Endothelial cell of umbilical vein (primary cell): ENCODE results near the gene TFDP3. TPM values are rescaled to one million over a fixed set of nuclear protein-coding genes. Genes with fewer than 3 reads are reported as not detected.

Experiments used
- BruUV-seq: library from RNA; stranded (reverse); fragments of 400-500 nt; replicated peaks from 2 replicates; lab custom pipeline; 2021; lab: Mats Ljungman, UMichigan
- CTCF ChIA-PET: fragments of 300-600, 350-600 bp; sonication (Branson Sonifier 250); formaldehyde crosslinking; loops from one replicate; lab custom pipeline; 2021; ENCODE audit warnings: antibody characterized with exemption, inconsistent platforms; lab: Charles Lee
- POLR2A ChIA-PET: fragments of 300-600, 350-600 bp; sonication (Branson Sonifier 250); formaldehyde crosslinking; loops from one replicate; lab custom pipeline; 2021; ENCODE audit warnings: antibody characterized with exemption, inconsistent platforms; lab: Charles Lee
- DNase-seq: peaks from one replicate; pipeline ENCODE4 v3.0.0-alpha.2; 2011; ENCODE audit warnings: low read depth, low spot score
- FAIRE-seq: peaks from 2 replicates; lab custom pipeline; 2011; peaks lifted over from hg19 to GRCh38; lab: Jason Lieb, UNC
- H2AFZ ChIP-seq: 2 replicates; pipeline ENCODE4 v1.6.0; 2012; ENCODE audit warnings: low read depth, low read length, control low read depth, inconsistent platforms
- H3K27ac ChIP-seq: 2 replicates; pipeline ENCODE4 v1.5.1; 2011; ENCODE audit warnings: low read depth, mild to moderate bottlenecking, control low read depth, low read length, moderate library complexity; ENCODE audit not compliant: insufficient read depth
- H3K27me3 ChIP-seq, 2 experiments: 2 replicates each; pipeline versions ENCODE4 v1.6.0 to v1.6.1; 2011; ENCODE audit warnings: low read length in 2 of 2, mixed read lengths in 1 of 2; ENCODE audit not compliant: control insufficient read depth in 2 of 2, insufficient read depth in 2 of 2
- H3K36me3 ChIP-seq, 2 experiments: 2 replicates in 1 of 2; 3 replicates in 1 of 2; pipeline ENCODE4 v1.5.1; 2011; ENCODE audit warnings: low read length in 2 of 2, mild to moderate bottlenecking in 1 of 2, moderate library complexity in 1 of 2; ENCODE audit not compliant: control insufficient read depth in 2 of 2, insufficient read depth in 2 of 2; ENCODE audit errors: extremely low read depth in 1 of 2
- H3K4me1 ChIP-seq: 3 replicates; pipeline ENCODE4 v1.5.1; 2011; ENCODE audit warnings: mild to moderate bottlenecking, low read length; ENCODE audit not compliant: control insufficient read depth, insufficient read depth; ENCODE audit errors: extremely low read depth
- H3K4me2 ChIP-seq: 2 replicates; pipeline ENCODE4 v1.6.1; 2011; ENCODE audit warnings: low read length, control low read depth, mixed read lengths; ENCODE audit not compliant: insufficient read depth
- H3K4me3 ChIP-seq, 3 experiments: fragments of 200-600 bp in 1 of 3; sonication (generic), shearing (Covaris generic) in 1 of 3; replicated peaks in 1 of 3; 2 replicates each; pipeline ENCODE4 v1.5.1; 2011 to 2016; ENCODE audit warnings: control low read depth in 3 of 3, low read length in 3 of 3, mild to moderate bottlenecking in 2 of 3, inconsistent platforms in 1 of 3, low read depth in 1 of 3, moderate library complexity in 1 of 3; ENCODE audit not compliant: insufficient read depth in 1 of 3
- H3K79me2 ChIP-seq: 2 replicates; pipeline ENCODE4 v1.6.0; 2012; ENCODE audit warnings: low read length, inconsistent platforms; ENCODE audit not compliant: control insufficient read depth, insufficient read depth
- H3K9ac ChIP-seq: replicated peaks from 2 replicates; pipeline ENCODE3; 2011; ENCODE audit warnings: low read length, control low read depth; ENCODE audit not compliant: insufficient read depth; ENCODE audit errors: extremely low read depth
- H3K9me1 ChIP-seq: replicated peaks from 3 replicates; pipeline ENCODE4 v1.6.0; 2011; ENCODE audit warnings: mild to moderate bottlenecking, low read length; ENCODE audit not compliant: control insufficient read depth, insufficient read depth; ENCODE audit errors: extremely low read depth
- H3K9me3 ChIP-seq: replicated peaks from 2 replicates; pipeline ENCODE4 v1.5.1; 2012; ENCODE audit warnings: low read length, inconsistent platforms; ENCODE audit not compliant: control insufficient read depth, insufficient read depth
- H4K20me1 ChIP-seq: replicated peaks from 2 replicates; pipeline ENCODE3; 2011; ENCODE audit warnings: mild to moderate bottlenecking, low read length; ENCODE audit not compliant: control insufficient read depth, insufficient read depth; ENCODE audit errors: extremely low read depth
- EZH2 ChIP-seq: IDR thresholded peaks from 2 replicates; pipeline ENCODE4 v1.6.1; 2012; ENCODE audit warnings: borderline replicate concordance, low read depth, mild to moderate bottlenecking, moderate library complexity, low read length, inconsistent platforms; ENCODE audit not compliant: severe bottlenecking
- FOS ChIP-seq: IDR thresholded peaks from 2 replicates; pipeline ENCODE4 v1.6.1; 2011; ENCODE audit warnings: mild to moderate bottlenecking, low read length, moderate library complexity, borderline replicate concordance; ENCODE audit not compliant: insufficient read depth
- GATA2 ChIP-seq: IDR thresholded peaks from 2 replicates; pipeline ENCODE4 v1.7.0; 2011; ENCODE audit warnings: low read depth, mild to moderate bottlenecking, moderate library complexity, mixed read lengths, low read length; ENCODE audit not compliant: insufficient read length, insufficient read depth
- JUN ChIP-seq: IDR thresholded peaks from 2 replicates; pipeline ENCODE4 v1.6.1; 2011; ENCODE audit warnings: borderline replicate concordance, low read depth; ENCODE audit not compliant: insufficient read length, insufficient read depth
- MYC ChIP-seq: IDR thresholded peaks from one replicate; pipeline ENCODE4 v1.6.1; 2011; ENCODE audit warnings: mild to moderate bottlenecking, low read depth, low read length
- POLR2A ChIP-seq: IDR thresholded peaks from 2 replicates; pipeline ENCODE4 v1.6.1; 2012; ENCODE audit warnings: low read depth, mild to moderate bottlenecking, control low read depth, low read length
- POLR2AphosphoS5 ChIP-seq: IDR thresholded peaks from 2 replicates; pipeline ENCODE4 v1.6.1; 2012; ENCODE audit warnings: low read depth, mild to moderate bottlenecking, control low read depth, low read length, moderate library complexity; ENCODE audit not compliant: insufficient read depth
- dilution Hi-C: fragments of 300-500 bp; cut with MboI; formaldehyde crosslinking; loops from one replicate; pipeline ENCODE4 v1.15.0; 2019; ENCODE audit warnings: low sequenced_read_pairs; ENCODE audit not compliant: extremely low pct_ligation_motif_present
- intact Hi-C: fragments of 100-400 bp; cut with micrococcal nuclease; formaldehyde crosslinking; loops from one replicate; pipeline ENCODE4 v1.10.0; 2022
- polyA plus RNA-seq, 4 experiments: library from polyadenylated mRNA; depleted of rRNA in 3 of 4; stranded (reverse) in 3 of 4; unstranded in 1 of 4; fragments of >200 nt; gene quantifications; 2 replicates each; pipeline versions ENCODE4 v1.2.1 to v1.2.3, GENCODE V29; 2011 to 2012; ENCODE audit warnings: missing spikeins in 1 of 4
- total RNA-seq: library from RNA; stranded (reverse); gene quantifications from 2 replicates; pipeline ENCODE4 v1.2.3, GENCODE V29; 2021
- TF ChIP-seq, protein P1 (sequence below): IDR thresholded peaks from 2 replicates; pipeline ENCODE4 v1.6.1; 2011; ENCODE audit not compliant: insufficient read depth, insufficient read length
- TF ChIP-seq, protein P2 (sequence below), 2 donors: IDR thresholded peaks; 1 replicate in 1 of 2; 2 replicates in 1 of 2; pipeline ENCODE4 v1.5.1; 2011; ENCODE audit warnings: low read length in 2 of 2, mild to moderate bottlenecking in 2 of 2, moderate library complexity in 2 of 2, control low read depth in 1 of 2, inconsistent platforms in 1 of 2, low read depth in 1 of 2; ENCODE audit not compliant: insufficient read depth in 1 of 2; ENCODE audit errors: extremely low read depth in 1 of 2

Gene TFDP3
- total and polyA plus RNA-seq, 2 donors (not counting 3 experiments of a cell fraction or from before 2014, with no cell fraction given), result not detected

DNA sequence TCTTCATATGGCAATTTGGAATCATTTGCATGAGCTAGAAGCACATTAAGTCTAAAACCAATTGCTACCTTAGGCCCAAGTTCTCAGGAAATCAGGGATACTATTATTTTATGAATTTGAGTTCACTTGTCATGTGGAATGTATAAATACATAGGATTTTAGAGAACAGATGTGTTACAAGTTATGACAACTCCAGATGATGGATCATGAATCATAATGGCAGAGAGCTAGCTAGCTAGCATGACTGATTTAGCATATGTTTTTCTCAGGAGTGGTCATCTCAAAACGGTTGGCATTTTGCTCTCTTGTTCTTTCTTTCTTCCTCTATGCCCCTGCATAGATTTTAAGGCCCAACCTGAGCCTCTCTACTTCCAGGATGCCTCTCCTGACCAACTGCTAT lies 14.2 kb upstream of the TFDP3 start:
- Histone ChIP-seq H3K4me1 (no peaks in the 10 kb centered on the region), H3K4me3 (no peak overlapping the region), H2AFZ (no peak overlapping the region), H3K9me1 (no peaks in the 10 kb centered on the region), H4K20me1 (no peaks in the 10 kb centered on the region), H3K9ac (no peak overlapping the region), H3K27me3 (no peaks in the 10 kb centered on the region), H3K9me3 (no peaks in the 10 kb centered on the region), H3K79me2 (no peaks in the 10 kb centered on the region), H3K4me2 (no peak overlapping the region), H3K27ac (no peak overlapping the region), H3K36me3 (no peaks in the 10 kb centered on the region)
- no TSS peak for BruUV-seq
- DNase-seq (no peak), FAIRE-seq (no peak)
- intact Hi-C loops, result no loop called here
- POLR2A ChIA-PET, result no interaction called here
- TF ChIP-seq FOS, result no peak
- TF ChIP-seq POLR2AphosphoS5, result no peak
- TF ChIP-seq, protein P1, sequence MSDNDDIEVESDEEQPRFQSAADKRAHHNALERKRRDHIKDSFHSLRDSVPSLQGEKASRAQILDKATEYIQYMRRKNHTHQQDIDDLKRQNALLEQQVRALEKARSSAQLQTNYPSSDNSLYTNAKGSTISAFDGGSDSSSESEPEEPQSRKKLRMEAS, result no peak
- CTCF ChIA-PET, result no interaction called here
- dilution Hi-C loops, result no loop called here

DNA sequence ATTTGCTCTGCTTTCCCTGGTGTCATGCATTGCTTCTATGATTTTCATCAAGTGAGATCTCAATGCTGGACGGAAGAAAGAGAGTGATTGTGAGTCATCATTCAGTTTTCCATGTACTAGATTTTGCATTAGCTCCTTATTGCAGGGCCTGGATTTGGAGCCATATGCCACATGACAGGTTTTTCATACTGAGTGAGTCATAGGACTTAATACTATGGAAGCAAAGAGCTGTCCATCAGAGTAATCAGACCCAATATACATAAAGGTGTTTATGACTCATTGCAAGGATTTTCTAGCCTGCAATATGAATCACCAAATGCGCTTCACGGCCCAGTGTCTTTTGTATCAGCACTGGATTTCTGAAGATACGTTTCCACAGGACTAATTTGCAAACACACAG lies 11.2 kb upstream of the TFDP3 start:
- DNase-seq, result no peak
- H3K4me1 ChIP-seq, result no peaks in the 10 kb centered on the region
- no peaks in the 10 kb centered on the region for H3K79me2 ChIP-seq
- BruUV-seq, result no TSS peak
- H2AFZ ChIP-seq, result no peak overlapping the region
- CTCF ChIA-PET, result no interaction called here
- H4K20me1 ChIP-seq, result no peaks in the 10 kb centered on the region
- TF ChIP-seq EZH2, result no peak
- no peak for TF ChIP-seq POLR2AphosphoS5
- TF ChIP-seq, protein P1, result no peak
- no peak for TF ChIP-seq POLR2A
- TF ChIP-seq JUN, result no peak
- no peak for TF ChIP-seq GATA2
- TF ChIP-seq, protein P2, sequence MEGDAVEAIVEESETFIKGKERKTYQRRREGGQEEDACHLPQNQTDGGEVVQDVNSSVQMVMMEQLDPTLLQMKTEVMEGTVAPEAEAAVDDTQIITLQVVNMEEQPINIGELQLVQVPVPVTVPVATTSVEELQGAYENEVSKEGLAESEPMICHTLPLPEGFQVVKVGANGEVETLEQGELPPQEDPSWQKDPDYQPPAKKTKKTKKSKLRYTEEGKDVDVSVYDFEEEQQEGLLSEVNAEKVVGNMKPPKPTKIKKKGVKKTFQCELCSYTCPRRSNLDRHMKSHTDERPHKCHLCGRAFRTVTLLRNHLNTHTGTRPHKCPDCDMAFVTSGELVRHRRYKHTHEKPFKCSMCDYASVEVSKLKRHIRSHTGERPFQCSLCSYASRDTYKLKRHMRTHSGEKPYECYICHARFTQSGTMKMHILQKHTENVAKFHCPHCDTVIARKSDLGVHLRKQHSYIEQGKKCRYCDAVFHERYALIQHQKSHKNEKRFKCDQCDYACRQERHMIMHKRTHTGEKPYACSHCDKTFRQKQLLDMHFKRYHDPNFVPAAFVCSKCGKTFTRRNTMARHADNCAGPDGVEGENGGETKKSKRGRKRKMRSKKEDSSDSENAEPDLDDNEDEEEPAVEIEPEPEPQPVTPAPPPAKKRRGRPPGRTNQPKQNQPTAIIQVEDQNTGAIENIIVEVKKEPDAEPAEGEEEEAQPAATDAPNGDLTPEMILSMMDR (IDR thresholded peaks at IDR 0.05; ENCODE audit: extremely low read depth in 1 of 2, insufficient read depth in 1 of 2, low read depth in 1 of 2, low read length in 2 of 2), result no peak
- TF ChIP-seq MYC, result no peak
- no peaks in the 10 kb centered on the region for H3K9me3 ChIP-seq
- no peak overlapping the region for H3K4me3 ChIP-seq
- H3K9ac ChIP-seq, result no peak overlapping the region
- dilution Hi-C loops, result no loop called here
- POLR2A ChIA-PET, result no interaction called here
- no peaks in the 10 kb centered on the region for H3K27me3 ChIP-seq
- FAIRE-seq, result no peak
- intact Hi-C loops, result no loop called here
- no peak overlapping the region for H3K4me2 ChIP-seq
- no peak overlapping the region for H3K27ac ChIP-seq
- no peaks in the 10 kb centered on the region for H3K9me1 ChIP-seq
- H3K36me3 ChIP-seq, result no peaks in the 10 kb centered on the region
